ENCODE measurements around the gene ZNF225.

Gene ZNF225

GRCh38 chr19:44107751-44108150 is 5.4 kb upstream of the ZNF225 start:
- Histone ChIP-seq H3K4me3 (ENCODE audit: low read depth, low read length) (no peak overlapping the region), H3K4ac (ENCODE audit: low read depth, low read length) (no peak overlapping the region), H3K36me3 (ENCODE audit: control insufficient read depth in 1 of 2, insufficient read depth in 2 of 2, low read length in 2 of 2) (peaks cover 8 to 28% of the 10 kb centered on the region in 2 experiments), H3K27ac (ENCODE audit: low read depth, low read length) (no peak overlapping the region), H2BK5ac (ENCODE audit: low read depth, low read length, poor library complexity) (no peak overlapping the region), H3K9ac (ENCODE audit: low read length) (no peak overlapping the region), H3K9me3 (ENCODE audit: insufficient read depth, low read depth, low read length) (peaks cover 3% of the 10 kb centered on the region), H3K27me3 (ENCODE audit: insufficient read depth, low read length) (no peaks in the 10 kb centered on the region), H3K4me1 (ENCODE audit: control insufficient read depth in 1 of 2, insufficient read depth in 2 of 2, low read length in 2 of 2) (no peaks in the 10 kb centered on the region), H3K4me2 (ENCODE audit: low read length) (no peak overlapping the region), H2AK5ac (ENCODE audit: low read length) (no peak overlapping the region), H2BK12ac (ENCODE audit: low read length) (no peak overlapping the region), H4K91ac (ENCODE audit: low read depth, low read length) (no peak overlapping the region), H4K8ac (ENCODE audit: low read depth, low read length) (no peak overlapping the region), H4K12ac (ENCODE audit: low read depth, low read length) (no peak overlapping the region), H3K18ac (ENCODE audit: low read length) (no peak overlapping the region), H2AFZ (ENCODE audit: insufficient read depth, low read length, poor library complexity) (no peak overlapping the region), H3K79me1 (ENCODE audit: low read length) (no peaks in the 10 kb centered on the region), H2BK120ac (ENCODE audit: insufficient read depth, low read length, poor library complexity) (no peak overlapping the region), H3K79me2 (ENCODE audit: control insufficient read depth, insufficient read depth, low read length, poor library complexity) (no peaks in the 10 kb centered on the region), H3K23ac (ENCODE audit: low read length) (no peak overlapping the region), H3K14ac (ENCODE audit: low read length) (no peak overlapping the region)
- DNase-seq = no peak
- WGBS (ENCODE audit: extremely low coverage, insufficient coverage, insufficient read length) = no CpG with 5 or more reads among the region's 3 CpGs

DNA sequence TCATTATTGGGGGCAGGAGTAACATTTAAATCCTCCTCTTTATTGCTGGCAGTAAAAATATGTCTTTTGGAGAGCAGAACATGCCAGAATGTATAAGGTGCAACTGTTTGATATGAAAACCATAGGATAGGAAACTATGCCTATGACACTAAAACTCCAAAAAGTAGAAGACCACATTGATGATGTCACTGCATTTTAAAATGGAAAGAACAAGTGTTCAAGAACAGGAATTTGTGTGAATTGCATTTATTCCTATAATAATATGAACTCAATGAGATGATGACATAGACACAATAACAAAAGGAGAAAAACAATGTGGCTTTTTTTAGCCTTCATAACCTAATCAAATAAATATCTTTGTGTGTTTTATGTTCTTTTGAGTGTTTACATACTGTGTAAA is 3.7 kb upstream of the ZNF225 start:
- H2BK12ac ChIP-seq (ENCODE audit: low read length) = no peak overlapping the region
- DNase-seq = no peak
- H3K9me3 ChIP-seq (ENCODE audit: insufficient read depth, low read depth, low read length) = peaks cover 3% of the 10 kb centered on the region
- no peak overlapping the region for H2AK5ac ChIP-seq (ENCODE audit: low read length)
- peaks cover 0 to 2% of the 10 kb centered on the region in 2 experiments for H3K4me1 ChIP-seq (ENCODE audit: control insufficient read depth in 1 of 2, insufficient read depth in 2 of 2, low read length in 2 of 2)
- no peak overlapping the region for H3K14ac ChIP-seq (ENCODE audit: low read length)
- no peak overlapping the region for H2AFZ ChIP-seq (ENCODE audit: insufficient read depth, low read length, poor library complexity)
- no peaks in the 10 kb centered on the region for H3K27me3 ChIP-seq (ENCODE audit: insufficient read depth, low read length)
- peaks cover 2% of the 10 kb centered on the region for H3K79me2 ChIP-seq (ENCODE audit: control insufficient read depth, insufficient read depth, low read length, poor library complexity)
- no peak overlapping the region for H4K91ac ChIP-seq (ENCODE audit: low read depth, low read length)
- H3K23ac ChIP-seq (ENCODE audit: low read length) = no peak overlapping the region
- H3K27ac ChIP-seq (ENCODE audit: low read depth, low read length) = no peak overlapping the region
- no peak overlapping the region for H3K18ac ChIP-seq (ENCODE audit: low read length)
- H3K36me3 ChIP-seq (ENCODE audit: control insufficient read depth in 1 of 2, insufficient read depth in 2 of 2, low read length in 2 of 2) = peaks cover 5 to 23% of the 10 kb centered on the region in 2 experiments
- peaks cover 3% of the 10 kb centered on the region for H3K79me1 ChIP-seq (ENCODE audit: low read length)
- H3K4me3 ChIP-seq (ENCODE audit: low read depth, low read length) = no peak overlapping the region
- no peak overlapping the region for H2BK120ac ChIP-seq (ENCODE audit: insufficient read depth, low read length, poor library complexity)
- H3K4me2 ChIP-seq (ENCODE audit: low read length) = no peak overlapping the region
- H3K4ac ChIP-seq (ENCODE audit: low read depth, low read length) = no peak overlapping the region
- H4K12ac ChIP-seq (ENCODE audit: low read depth, low read length) = no peak overlapping the region
- no peak overlapping the region for H3K9ac ChIP-seq (ENCODE audit: low read length)
- no peak overlapping the region for H2BK5ac ChIP-seq (ENCODE audit: low read depth, low read length, poor library complexity)
- H4K8ac ChIP-seq (ENCODE audit: low read depth, low read length) = no peak overlapping the region

DNA sequence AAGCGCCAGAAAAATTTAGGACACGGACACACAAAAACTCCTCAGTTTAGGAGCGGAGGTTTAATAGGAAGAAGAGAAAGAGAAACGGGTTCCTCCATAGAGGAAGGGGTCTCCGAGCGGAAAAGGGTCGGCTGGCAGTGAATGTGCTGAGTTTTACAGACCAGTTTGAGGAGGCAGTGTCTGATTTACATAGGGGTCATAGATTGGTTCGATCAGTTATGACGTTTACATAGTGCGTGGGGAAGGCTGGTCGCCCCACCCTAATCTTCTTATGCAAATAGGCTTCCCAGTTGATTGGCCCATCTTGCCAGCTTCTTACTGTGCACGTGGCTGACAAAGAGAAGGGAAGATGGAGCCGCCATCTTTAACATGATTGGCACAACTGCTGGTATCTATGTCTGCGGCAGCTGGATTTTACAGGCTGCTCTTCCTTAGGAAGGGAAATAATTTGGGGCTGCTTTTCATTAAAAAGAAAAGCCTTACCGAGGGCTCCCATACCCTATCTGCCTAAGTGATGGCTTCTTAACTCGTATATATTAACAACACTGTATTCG is 1.2 kb upstream of the ZNF225 start:
- H3K36me3 ChIP-seq (ENCODE audit: control insufficient read depth in 1 of 2, insufficient read depth in 2 of 2, low read length in 2 of 2) = peaks cover 4 to 16% of the 10 kb centered on the region in 2 experiments
- H4K91ac ChIP-seq (ENCODE audit: low read depth, low read length) = no peak overlapping the region
- peaks cover 2% of the 10 kb centered on the region for H3K79me2 ChIP-seq (ENCODE audit: control insufficient read depth, insufficient read depth, low read length, poor library complexity)
- peak overlapping the region; percentile 27 for H3K27ac ChIP-seq (ENCODE audit: low read depth, low read length)
- no peak overlapping the region for H3K18ac ChIP-seq (ENCODE audit: low read length)
- H3K4me1 ChIP-seq (ENCODE audit: control insufficient read depth in 1 of 2, insufficient read depth in 2 of 2, low read length in 2 of 2) = peaks cover 0 to 2% of the 10 kb centered on the region in 2 experiments
- H4K8ac ChIP-seq (ENCODE audit: low read depth, low read length) = no peak overlapping the region
- H3K4me2 ChIP-seq (ENCODE audit: low read length) = peak overlapping the region; percentile 74
- no peak overlapping the region for H3K14ac ChIP-seq (ENCODE audit: low read length)
- peaks cover 3% of the 10 kb centered on the region for H3K9me3 ChIP-seq (ENCODE audit: insufficient read depth, low read depth, low read length)
- H3K27me3 ChIP-seq (ENCODE audit: insufficient read depth, low read length) = no peaks in the 10 kb centered on the region
- H3K4me3 ChIP-seq (ENCODE audit: low read depth, low read length) = no peak overlapping the region
- H2BK12ac ChIP-seq (ENCODE audit: low read length) = no peak overlapping the region
- peaks cover 3% of the 10 kb centered on the region for H3K79me1 ChIP-seq (ENCODE audit: low read length)
- no peak overlapping the region for H2BK5ac ChIP-seq (ENCODE audit: low read depth, low read length, poor library complexity)
- DNase-seq = peak in 1 of 2 donors; percentile 8
- no peak overlapping the region for H3K9ac ChIP-seq (ENCODE audit: low read length)
- no peak overlapping the region for H3K4ac ChIP-seq (ENCODE audit: low read depth, low read length)
- no peak overlapping the region for H2AFZ ChIP-seq (ENCODE audit: insufficient read depth, low read length, poor library complexity)
- H2AK5ac ChIP-seq (ENCODE audit: low read length) = no peak overlapping the region
- H2BK120ac ChIP-seq (ENCODE audit: insufficient read depth, low read length, poor library complexity) = no peak overlapping the region
- no peak overlapping the region for H4K12ac ChIP-seq (ENCODE audit: low read depth, low read length)
- H3K23ac ChIP-seq (ENCODE audit: low read length) = no peak overlapping the region
- no CpG with 5 or more reads among the region's 17 CpGs for WGBS (ENCODE audit: extremely low coverage, insufficient coverage, insufficient read length)

- Histone ChIP-seq H2BK12ac (ENCODE audit: low read length) (no peak overlapping the region), H3K27me3 (ENCODE audit: insufficient read depth, low read length) (no peaks in the 10 kb centered on the region), H2BK120ac (ENCODE audit: insufficient read depth, low read length, poor library complexity) (no peak overlapping the region), H3K18ac (ENCODE audit: low read length) (no peak overlapping the region), H3K4me3 (ENCODE audit: low read depth, low read length) (peak overlapping the region; percentile 76), H2BK5ac (ENCODE audit: low read depth, low read length, poor library complexity) (no peak overlapping the region), H4K12ac (ENCODE audit: low read depth, low read length) (peak overlapping the region; percentile 65), H3K4me1 (ENCODE audit: control insufficient read depth in 1 of 2, insufficient read depth in 2 of 2, low read length in 2 of 2) (peaks cover 0 to 2% of the 10 kb centered on the region in 2 experiments), H3K27ac (ENCODE audit: low read depth, low read length) (peak overlapping the region; percentile 12), H2AFZ (ENCODE audit: insufficient read depth, low read length, poor library complexity) (no peak overlapping the region), H4K91ac (ENCODE audit: low read depth, low read length) (peak overlapping the region; percentile 49), H3K9me3 (ENCODE audit: insufficient read depth, low read depth, low read length) (peaks cover 3% of the 10 kb centered on the region), H3K36me3 (ENCODE audit: control insufficient read depth in 1 of 2, insufficient read depth in 2 of 2, low read length in 2 of 2) (peaks cover 3 to 8% of the 10 kb centered on the region in 2 experiments), H3K79me1 (ENCODE audit: low read length) (peaks cover 3% of the 10 kb centered on the region), H3K79me2 (ENCODE audit: control insufficient read depth, insufficient read depth, low read length, poor library complexity) (peaks cover 2% of the 10 kb centered on the region), H4K8ac (ENCODE audit: low read depth, low read length) (peak overlapping the region; percentile 58), H3K4ac (ENCODE audit: low read depth, low read length) (no peak overlapping the region), H3K14ac (ENCODE audit: low read length) (no peak overlapping the region), H3K23ac (ENCODE audit: low read length) (no peak overlapping the region), H2AK5ac (ENCODE audit: low read length) (no peak overlapping the region), H3K9ac (ENCODE audit: low read length) (peak overlapping the region; percentile 62), H3K4me2 (ENCODE audit: low read length) (peak overlapping the region; percentile 59)
- no peak for DNase-seq
- no CpG with 5 or more reads among the region's 11 CpGs for WGBS (ENCODE audit: extremely low coverage, insufficient coverage, insufficient read length)
Measured at GRCh38 chr19:44112802-44113137, 429 bp upstream of the ZNF225 start.

All from trophoblast cell (in vitro differentiated cells and primary cell).